ENCODE data around the gene SKAP2.

SKAP2 gene

DNA sequence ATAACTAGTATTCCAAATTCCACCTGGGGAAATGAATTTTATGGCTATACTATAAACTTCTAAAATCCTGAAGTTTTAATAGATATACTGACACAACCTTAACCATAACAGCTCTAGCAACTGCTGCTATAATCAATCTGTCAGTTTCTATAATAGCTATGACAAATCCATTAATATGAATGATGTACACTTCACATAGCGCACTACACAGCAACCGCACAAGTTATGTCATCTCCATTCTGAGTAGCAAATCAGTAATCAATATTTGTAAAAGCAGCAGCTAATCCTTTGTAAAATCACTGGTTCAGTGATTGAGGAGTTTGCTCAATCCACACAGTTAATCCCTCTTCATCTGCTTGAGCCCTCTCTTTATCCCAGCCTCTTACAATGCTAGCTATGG is 105.3 kb downstream of the SKAP2 start:
- Histone ChIP-seq H3K79me2 (ENCODE audit: insufficient read depth, low read length) (no peaks in the 10 kb centered on the region), H3K27ac (ENCODE audit: low read length) (no peak overlapping the region), H3K4me2 (ENCODE audit: insufficient read depth, low read length) (no peak overlapping the region), H2AFZ (ENCODE audit: low read depth, low read length) (no peak overlapping the region), H3K9me3 (ENCODE audit: insufficient read depth, low read length, severe bottlenecking) (no peaks in the 10 kb centered on the region), H3K27me3 (ENCODE audit: insufficient read depth, low read length, poor library complexity) (no peaks in the 10 kb centered on the region), H3K9ac (ENCODE audit: low read depth, low read length) (no peak overlapping the region), H3K4me1 (ENCODE audit: insufficient read depth, low read length) (no peaks in the 10 kb centered on the region), H4K20me1 (ENCODE audit: insufficient read depth, low read length) (no peaks in the 10 kb centered on the region), H3K36me3 (ENCODE audit: insufficient read depth, low read length) (no peaks in the 10 kb centered on the region), H3K4me3 (ENCODE audit: low read depth in 1 of 2, low read length in 2 of 2) (no peak overlapping the region)
- ATAC-seq (ENCODE audit: insufficient read depth, low read depth) (no peak), DNase-seq (no peak)
- TF ChIP-seq, protein P1, sequence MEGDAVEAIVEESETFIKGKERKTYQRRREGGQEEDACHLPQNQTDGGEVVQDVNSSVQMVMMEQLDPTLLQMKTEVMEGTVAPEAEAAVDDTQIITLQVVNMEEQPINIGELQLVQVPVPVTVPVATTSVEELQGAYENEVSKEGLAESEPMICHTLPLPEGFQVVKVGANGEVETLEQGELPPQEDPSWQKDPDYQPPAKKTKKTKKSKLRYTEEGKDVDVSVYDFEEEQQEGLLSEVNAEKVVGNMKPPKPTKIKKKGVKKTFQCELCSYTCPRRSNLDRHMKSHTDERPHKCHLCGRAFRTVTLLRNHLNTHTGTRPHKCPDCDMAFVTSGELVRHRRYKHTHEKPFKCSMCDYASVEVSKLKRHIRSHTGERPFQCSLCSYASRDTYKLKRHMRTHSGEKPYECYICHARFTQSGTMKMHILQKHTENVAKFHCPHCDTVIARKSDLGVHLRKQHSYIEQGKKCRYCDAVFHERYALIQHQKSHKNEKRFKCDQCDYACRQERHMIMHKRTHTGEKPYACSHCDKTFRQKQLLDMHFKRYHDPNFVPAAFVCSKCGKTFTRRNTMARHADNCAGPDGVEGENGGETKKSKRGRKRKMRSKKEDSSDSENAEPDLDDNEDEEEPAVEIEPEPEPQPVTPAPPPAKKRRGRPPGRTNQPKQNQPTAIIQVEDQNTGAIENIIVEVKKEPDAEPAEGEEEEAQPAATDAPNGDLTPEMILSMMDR (IDR thresholded peaks at IDR 0.05; ENCODE audit: borderline replicate concordance, extremely low read depth, low read length, poor library complexity, severe bottlenecking): no peak
- no peak for TF ChIP-seq EZH2 (IDR thresholded peaks at IDR 0.05; ENCODE audit: borderline replicate concordance, low read depth, low read length, severe bottlenecking)

DNA sequence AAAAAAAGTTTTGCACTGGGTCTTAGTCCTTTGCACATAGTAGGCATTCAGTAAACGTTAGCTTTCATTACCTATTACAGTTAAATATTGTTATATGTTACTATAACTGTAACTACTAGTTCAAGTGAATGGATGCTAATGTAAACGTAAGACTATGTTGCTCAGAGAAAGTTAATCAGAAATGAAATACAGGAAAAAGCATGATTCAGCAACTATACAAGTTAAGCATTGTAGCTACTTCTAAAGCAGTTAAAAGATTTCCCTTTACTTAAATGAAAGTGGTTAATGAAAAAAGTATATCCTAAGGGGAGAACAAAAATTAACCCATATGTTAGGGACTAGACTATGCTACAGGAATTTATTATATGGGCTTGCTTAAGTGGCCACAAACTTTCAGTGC is 121.2 kb downstream of the SKAP2 start:
- Histone ChIP-seq H3K9ac (ENCODE audit: low read depth, low read length) (no peak overlapping the region), H3K79me2 (ENCODE audit: insufficient read depth, low read length) (no peaks in the 10 kb centered on the region), H3K4me3 (ENCODE audit: low read depth in 1 of 2, low read length in 2 of 2) (no peak overlapping the region), H3K4me1 (ENCODE audit: insufficient read depth, low read length) (no peaks in the 10 kb centered on the region), H3K27ac (ENCODE audit: low read length) (no peak overlapping the region), H3K36me3 (ENCODE audit: insufficient read depth, low read length) (no peaks in the 10 kb centered on the region), H2AFZ (ENCODE audit: low read depth, low read length) (no peak overlapping the region), H3K4me2 (ENCODE audit: insufficient read depth, low read length) (no peak overlapping the region), H3K27me3 (ENCODE audit: insufficient read depth, low read length, poor library complexity) (no peaks in the 10 kb centered on the region), H3K9me3 (ENCODE audit: insufficient read depth, low read length, severe bottlenecking) (no peaks in the 10 kb centered on the region), H4K20me1 (ENCODE audit: insufficient read depth, low read length) (no peaks in the 10 kb centered on the region)
- ATAC-seq (ENCODE audit: insufficient read depth, low read depth) (no peak), DNase-seq (no peak)
- TF ChIP-seq, protein P1 (IDR thresholded peaks at IDR 0.05; ENCODE audit: borderline replicate concordance, extremely low read depth, low read length, poor library complexity, severe bottlenecking): no peak
- no peak for TF ChIP-seq EZH2 (IDR thresholded peaks at IDR 0.05; ENCODE audit: borderline replicate concordance, low read depth, low read length, severe bottlenecking)

DNA sequence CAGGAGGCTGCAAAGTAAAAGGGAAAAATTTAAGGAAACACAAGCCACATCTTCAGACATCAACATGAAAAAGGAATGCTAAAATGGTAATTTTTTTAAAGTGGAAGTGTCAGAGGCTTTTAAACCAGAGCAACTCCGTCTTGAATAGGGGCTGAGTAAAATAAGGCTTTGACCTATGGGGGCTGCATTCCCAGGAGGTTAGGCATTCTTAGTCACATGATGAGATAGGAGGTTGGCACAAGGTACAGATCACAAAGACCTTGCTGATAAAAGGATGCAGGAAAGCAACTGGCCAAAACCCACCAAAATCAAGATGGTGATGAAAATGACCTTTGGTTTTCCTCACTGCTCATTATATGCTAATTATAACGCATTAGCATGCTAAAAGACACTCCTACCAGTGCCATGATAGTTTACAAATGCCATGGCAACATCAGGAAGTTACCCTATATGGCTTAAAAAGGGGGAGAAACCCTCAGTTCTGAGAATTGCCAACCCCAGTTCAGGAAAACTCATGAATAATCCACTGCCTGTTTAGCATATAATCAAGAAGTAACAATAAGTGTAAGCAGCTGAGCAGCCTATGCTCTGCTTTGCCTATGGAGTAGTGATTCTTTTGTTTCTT is 128.3 kb downstream of the SKAP2 start:
- peaks cover 8% of the 10 kb centered on the region; the same call in 1 of the 2 replicates for H3K36me3 ChIP-seq (ENCODE audit: insufficient read depth, low read length)
- ATAC-seq (ENCODE audit: insufficient read depth, low read depth) (no peak), DNase-seq (no peak)
- H3K4me3 ChIP-seq (ENCODE audit: low read depth in 1 of 2, low read length in 2 of 2): no peak overlapping the region
- no peak overlapping the region for H3K4me2 ChIP-seq (ENCODE audit: insufficient read depth, low read length)
- no peak overlapping the region for H3K27ac ChIP-seq (ENCODE audit: low read length)
- TF ChIP-seq EZH2 (IDR thresholded peaks at IDR 0.05; ENCODE audit: borderline replicate concordance, low read depth, low read length, severe bottlenecking): no peak
- TF ChIP-seq, protein P1 (IDR thresholded peaks at IDR 0.05; ENCODE audit: borderline replicate concordance, extremely low read depth, low read length, poor library complexity, severe bottlenecking): no peak
- no peaks in the 10 kb centered on the region for H3K79me2 ChIP-seq (ENCODE audit: insufficient read depth, low read length)
- no peak overlapping the region for H2AFZ ChIP-seq (ENCODE audit: low read depth, low read length)
- no peaks in the 10 kb centered on the region for H3K9me3 ChIP-seq (ENCODE audit: insufficient read depth, low read length, severe bottlenecking)
- no peaks in the 10 kb centered on the region for H3K4me1 ChIP-seq (ENCODE audit: insufficient read depth, low read length)
- no peaks in the 10 kb centered on the region for H3K27me3 ChIP-seq (ENCODE audit: insufficient read depth, low read length, poor library complexity)
- no peaks in the 10 kb centered on the region for H4K20me1 ChIP-seq (ENCODE audit: insufficient read depth, low read length)
- no peak overlapping the region for H3K9ac ChIP-seq (ENCODE audit: low read depth, low read length)
